NCI-H526 treated with DMSO at 0.1 percent for 48 hours (cell line): Measurements from ENCODE around the gene SSRP1.
"Not testable (repeated sequence)": the region's sequence is repeated elsewhere in the genome, so short reads cannot be mapped to it uniquely, and the experiment has no call there.

Experiments used
- DNase-seq: peaks from one replicate; lab custom pipeline; 2025; lab: John Stamatoyannopoulos, UW

SSRP1 gene

DNA sequence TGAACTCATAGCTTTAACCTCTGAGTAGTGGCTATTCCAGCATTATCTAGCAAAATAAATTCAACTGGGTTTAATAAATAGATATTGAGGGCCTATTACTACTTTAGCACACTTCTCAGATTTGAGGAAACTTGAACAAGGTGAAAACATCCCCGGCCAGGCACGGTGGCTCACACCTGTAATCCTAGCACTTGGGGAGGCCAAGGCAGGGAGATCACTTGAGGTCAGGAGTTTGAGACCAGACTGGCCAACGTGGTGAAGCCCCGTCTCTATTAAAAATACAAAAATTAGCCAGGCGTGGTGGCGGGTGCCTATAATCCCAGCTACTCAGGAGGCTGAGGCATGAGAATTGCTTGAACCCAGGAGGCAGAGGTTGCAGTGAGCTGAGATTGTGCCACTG, 1.2 kb upstream of the SSRP1 start:
- DNase-seq: not testable (repeated sequence)

DNA sequence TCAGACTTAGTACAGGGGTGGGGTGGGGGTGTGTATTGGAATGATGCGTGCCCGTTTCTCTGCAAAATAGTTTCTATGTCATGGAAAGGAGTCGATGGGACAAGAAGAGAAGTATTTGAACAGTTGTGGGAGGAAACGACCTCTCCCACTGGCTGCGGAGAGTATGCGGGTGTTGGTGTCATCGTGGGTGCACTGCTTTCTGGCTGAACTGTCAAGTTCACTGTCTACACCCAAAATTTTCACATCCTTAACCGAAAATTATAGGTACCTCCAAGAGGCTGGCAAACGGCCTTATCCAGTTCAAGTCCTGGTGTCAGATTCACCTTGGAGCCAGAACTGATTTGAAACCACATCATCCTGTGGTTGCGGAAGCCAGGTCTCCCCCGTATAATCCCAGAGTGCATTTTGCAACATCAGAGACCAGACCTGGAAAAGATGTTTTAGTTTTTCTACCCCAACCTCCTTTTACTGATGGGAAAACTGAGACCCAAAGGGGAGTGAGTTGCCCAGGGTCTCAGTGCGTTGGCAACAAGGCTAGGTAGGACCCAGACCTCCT, 497 bp upstream of the SSRP1 start:
- DNase-seq: no peak

DNA sequence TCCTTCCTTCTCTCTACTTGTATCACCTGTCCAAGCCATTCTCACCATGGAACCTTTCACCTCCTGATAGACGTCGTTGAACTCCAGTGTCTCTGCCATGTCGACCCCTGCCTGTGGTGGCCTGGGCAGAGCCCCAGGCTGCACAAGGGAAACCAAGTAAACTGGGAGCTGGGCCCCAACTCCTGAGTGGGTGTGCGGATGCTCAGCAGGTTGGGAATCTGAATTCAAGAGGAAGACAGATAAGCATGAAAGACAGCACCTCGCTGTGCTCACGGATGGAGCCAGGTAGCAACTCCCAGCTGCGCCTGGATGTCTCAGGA, 709 bp downstream of the SSRP1 start:
- DNase-seq: no peak

DNA sequence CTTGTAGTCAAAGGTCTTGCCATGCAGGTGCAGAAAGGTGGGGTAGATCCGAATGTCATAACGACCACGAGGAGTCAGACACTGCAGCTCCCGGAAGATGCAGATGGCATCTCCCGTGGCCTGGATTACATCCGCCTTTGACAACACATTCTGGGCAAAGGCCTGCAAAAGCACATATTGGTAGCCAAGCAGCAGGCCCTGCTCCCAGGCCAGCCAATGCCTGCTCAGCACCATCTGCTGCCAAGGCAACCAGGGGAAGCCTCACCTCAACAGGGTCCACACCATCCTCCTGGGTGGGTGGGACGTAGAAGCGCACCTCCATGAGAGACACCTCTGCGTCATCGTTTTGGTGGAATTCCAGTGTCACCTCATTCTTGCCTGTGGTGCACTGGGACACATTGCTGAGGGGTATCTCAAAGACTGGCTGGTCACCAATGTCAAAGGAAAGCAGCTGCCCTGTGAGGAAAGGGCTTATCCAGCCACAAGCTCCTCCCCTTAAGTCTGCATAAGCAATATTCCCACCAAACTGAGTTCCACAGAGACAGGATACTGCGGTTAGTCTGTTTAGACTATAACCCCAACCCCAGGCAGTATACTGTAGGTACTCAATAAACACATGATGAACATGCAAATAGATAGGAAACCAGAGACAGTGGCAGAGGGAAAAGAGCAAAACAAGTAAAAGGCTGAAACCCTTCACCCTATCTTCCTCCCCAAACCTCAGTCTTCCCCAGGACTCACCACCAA, 2.8 kb downstream of the SSRP1 start:
- no peak for DNase-seq

DNA sequence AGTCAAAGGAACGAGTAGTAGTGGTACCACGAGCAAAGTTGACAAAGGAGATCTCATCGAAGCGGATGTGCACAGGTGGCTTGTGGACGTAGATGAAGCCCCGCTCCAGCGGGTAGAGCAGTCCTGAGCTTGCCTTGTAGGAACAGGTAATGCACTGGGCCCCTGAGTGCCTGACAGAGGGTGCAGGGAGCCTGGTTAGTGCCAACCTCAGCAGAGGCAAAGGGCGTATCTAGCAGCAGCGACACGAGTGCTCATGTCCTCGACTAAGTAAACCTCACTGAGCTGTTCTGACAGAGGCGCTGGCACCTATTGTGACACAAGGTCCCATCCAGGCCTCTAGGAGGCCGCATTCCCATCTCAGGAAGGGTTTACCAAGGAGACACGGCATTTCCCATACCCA, 4.0 kb downstream of the SSRP1 start:
- no peak for DNase-seq

DNA sequence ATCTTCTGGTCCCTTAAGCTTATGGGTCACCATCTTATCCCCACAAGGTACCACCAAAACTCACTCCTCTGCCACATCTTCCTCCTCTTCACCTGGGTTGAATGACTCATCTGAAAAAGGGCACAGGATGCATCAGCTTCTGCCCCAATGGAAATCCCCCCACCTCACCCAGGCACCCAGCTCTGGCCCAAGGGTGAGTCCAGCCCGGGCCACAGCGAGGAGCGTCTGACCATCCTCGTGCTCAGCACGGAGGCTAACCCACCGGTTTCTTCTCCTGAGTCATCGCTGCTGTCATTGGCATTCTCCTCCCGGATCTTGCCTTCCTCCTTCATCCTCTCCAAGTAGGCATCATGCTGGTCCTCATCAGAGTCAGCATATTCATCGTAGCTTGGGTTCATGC, 5.7 kb downstream of the SSRP1 start:
- DNase-seq: no peak

DNA sequence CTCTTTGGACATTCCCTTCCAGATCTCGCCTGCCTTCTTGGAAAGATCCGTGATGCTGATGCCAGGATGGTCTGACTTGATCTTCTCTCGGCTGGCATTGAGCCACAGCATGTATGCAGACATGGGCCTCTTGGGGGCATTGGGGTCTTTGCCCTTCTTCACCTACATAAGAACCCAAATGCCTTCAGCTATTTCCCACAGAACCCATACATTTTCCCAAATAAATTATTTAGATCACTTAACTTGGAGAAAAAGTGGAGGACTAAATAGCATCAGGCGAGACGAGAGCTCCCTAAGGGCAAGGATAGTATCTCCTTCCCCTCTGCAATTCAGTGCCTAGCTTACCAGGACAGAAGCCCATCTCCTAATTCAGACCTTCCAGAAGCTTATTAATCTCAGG, 8.0 kb downstream of the SSRP1 start:
- DNase-seq: no peak

DNA sequence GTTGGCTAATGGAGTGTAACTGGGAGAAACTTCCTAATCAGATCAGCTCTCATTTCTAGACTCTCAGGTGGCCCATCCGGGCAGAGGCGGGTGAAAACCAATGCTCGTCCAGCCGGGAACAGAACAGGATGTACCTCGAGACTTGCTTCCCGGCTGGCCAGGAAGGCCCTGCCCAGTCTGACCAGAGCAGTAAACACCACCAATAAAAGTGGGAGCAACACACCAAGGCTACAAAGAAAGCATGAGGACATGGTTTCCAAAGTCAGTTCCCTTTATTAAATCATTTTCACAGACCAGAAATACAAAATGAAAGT, 10.0 kb downstream of the SSRP1 start:
- no peak for DNase-seq

DNA sequence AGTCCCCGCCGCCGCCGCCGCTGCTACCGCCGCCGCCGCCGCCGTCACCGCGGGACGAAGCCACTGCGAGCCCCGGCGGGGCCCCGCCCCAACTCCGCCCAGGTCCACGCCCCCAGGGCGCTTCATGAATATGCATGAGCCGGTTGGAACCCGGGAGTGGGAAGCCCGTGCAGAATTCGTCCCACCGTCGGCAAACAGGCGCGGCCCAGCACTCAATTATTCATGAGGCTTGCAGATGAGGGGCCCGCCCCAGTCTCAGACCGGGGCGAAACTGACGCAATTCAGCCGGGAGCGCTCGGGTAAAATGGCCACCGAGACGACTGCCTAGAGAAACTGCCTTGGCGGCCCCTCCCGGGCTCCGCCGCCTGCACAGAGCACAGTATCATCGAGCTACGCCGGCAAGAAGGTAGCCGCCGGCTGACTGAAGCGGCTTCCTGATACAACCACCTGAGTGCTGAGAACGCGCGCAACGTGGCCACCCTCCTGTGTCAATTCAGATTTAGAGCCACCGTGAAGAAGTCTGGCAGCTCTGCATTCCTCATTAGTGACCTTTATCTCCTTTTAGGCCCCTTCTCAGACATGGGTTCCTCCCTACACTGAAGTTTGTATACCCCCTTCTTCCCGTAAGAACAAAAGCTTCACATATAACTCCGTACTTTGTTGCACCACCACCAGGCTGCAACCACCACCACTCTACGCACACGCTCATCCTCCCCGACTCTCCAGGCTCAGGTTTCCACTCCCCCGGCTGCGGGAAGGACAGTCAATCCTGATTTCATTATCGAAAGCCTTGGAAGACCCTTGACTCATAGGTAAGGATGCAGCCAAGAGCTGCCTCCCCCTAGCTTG, 10.6 kb downstream of the SSRP1 start, which contains the start of gene TNKS1BP1:
TNKS1BP1 (minus strand) TSS at position 67 of the 849 bp plus-strand sequence. CDS start 3,067 bp downstream, outside the sequence.
- peak; percentile 94 for DNase-seq

DNA sequence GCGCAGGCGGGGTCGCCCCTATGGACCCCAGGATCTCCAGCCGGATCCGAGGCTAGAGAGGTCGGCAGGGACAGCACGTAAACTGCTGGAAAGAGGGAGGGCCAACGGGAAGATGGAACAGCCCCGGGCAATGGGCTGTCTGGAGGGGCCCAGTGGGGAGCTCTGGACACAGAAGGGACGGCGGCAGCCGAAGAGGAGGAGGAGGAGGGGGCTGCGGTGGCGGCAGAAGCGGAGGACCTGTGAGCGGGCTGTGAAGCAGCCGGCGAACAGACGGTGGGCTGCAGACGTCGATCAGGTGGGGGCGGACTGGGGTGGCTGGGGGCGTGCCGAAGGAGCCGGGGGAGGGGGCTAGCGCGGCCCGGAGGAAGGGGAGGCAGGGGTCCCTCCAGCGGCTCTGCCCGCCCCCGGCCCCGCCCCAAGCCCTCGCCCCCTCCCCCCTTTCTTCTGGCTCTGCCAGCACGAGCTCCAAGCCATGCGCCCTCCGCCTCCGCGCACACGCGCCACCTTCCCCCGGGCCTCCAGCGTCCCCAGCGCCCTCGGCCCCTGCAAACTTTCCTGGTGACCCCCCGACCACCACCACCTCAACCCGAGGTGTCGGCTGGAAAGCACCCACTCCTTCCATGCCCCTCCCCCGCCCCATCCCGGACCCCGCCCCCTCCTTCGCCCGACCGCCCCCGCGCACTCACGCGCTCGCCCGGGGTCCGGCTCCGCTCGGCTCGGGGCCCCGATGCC, 11.4 kb downstream of the SSRP1 start:
- DNase-seq: peak; percentile 41

DNA sequence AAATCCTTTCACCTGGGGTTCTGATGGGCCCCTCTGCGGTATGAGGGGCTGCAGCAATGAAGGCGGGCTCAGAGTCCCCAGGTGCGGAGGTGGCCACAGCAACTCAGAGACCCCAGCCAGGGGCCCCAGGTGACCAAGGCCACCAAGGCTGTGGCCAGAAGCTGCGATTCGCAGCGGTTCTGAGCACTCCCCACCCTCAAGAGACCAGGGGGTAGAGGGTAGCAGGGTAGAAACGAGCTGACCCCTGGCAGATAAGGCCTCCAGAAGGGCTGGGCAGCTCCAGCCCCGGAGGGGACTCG, 11.9 kb downstream of the SSRP1 start:
- no peak for DNase-seq

DNA sequence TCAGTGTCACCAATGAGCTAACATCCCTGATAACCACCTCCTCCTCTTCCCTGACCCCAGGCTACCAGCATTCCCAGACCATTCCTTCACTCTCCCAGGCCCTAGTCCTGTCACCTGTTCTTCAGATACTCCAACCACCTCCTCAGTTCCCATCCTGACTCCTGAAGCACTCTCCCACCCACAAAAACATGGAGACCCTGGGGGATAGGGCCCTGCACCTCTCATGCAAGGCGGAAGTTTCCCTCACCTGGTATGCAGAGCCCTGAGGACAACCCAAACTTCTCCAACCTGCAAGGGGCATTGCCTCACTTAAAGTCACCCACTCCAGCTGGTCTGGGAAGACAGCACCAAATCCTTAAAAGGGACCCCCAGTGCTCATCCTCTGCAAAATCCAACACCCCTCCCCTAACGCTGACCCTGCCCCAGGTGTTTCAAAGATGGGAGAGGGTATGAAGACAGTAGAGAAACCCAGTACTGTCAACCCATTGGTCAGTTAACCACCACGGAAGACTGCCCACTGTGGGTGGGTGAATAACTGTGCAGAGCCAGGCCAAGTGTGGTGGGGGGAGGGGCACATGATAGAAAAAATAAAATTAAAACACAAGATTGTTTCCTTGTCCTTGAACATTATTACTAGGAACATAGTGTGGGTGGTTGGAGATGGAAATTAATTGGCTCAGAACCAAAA, 12.4 kb downstream of the SSRP1 start:
- no peak for DNase-seq

DNA sequence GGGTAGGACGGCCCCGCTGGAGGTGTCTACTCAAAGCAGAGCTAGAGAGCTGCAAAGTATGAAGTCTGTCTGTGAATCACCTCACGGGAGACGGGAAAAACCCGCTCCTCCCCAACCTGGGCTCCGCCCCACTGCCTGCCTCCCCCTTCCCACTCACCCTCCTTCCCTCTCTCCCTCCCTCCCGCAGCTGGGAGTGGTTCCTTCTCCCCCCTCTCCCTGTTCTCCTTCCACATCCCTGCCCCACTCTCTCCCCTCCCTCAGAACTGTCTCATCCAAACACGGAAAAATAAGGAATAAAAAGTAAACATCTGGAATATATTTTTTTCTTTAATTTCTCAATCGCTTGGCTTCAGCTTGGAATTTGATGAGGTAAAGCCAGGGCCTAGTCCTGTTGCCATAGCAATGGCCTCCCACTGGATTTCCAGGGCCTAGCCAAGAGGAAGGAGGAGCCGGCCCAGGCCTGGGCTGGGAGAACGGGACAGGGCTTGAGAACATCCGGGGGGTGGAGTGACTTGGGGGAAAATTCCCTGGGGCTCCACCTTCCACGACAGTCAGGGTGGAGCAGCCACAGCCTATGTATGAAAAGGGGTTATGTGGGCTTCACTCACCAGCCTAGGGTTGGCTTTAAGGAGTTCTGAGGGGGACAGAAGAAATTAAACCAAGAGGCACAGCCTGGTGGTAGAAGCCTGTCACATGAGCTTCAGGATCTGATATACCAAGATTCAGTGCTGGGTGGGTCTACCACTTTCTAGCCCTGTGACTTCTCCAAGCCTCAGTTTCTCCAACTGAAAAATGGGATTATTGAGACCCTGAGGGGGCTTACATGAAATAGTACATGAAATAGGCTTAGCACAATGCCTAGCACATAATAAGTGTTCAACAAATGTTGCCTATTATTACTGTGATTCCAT, 13.2 kb downstream of the SSRP1 start:
- peak; percentile 37 for DNase-seq

DNA sequence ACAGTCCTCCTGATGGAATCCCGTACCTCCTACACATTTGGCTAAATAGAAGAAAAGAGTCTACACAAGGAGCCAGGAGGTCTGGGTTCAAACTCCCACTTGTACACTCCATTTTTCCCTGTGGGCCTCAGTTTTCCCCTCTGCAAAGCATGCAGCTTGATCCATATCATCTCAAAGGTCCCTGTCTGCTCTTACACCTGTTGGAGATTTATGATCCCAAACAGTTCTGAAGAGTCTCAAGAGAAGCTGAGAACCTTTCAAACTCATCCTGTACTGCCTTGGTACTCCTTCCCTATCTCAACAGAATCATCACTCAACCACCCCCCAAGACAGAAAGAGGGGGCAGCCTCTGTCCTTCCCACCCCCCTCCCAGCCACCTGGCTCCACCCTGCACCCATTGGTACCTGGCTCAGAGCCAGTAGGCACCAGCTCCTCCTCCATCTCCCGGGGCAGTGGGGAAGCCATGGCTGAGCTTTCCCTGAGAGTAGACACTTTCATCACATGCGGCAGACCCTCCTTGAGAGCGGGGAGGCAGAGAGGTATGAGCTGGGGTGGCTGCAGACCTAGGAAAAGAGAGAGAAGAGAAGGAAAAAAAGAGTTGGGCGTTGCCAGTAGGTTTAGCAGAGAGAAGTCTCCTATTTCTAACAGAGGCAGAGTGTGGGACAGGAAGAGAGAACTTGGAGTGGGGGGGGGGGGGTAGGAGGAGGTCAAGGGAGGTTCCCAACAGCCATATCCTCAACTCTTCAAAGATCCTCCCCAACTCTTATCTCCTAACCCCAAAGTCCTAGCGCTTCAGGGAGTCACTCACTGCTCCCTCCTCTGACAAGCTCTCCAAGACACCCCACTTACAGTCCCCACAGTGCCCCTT, 14.1 kb downstream of the SSRP1 start:
- DNase-seq: no peak

DNA sequence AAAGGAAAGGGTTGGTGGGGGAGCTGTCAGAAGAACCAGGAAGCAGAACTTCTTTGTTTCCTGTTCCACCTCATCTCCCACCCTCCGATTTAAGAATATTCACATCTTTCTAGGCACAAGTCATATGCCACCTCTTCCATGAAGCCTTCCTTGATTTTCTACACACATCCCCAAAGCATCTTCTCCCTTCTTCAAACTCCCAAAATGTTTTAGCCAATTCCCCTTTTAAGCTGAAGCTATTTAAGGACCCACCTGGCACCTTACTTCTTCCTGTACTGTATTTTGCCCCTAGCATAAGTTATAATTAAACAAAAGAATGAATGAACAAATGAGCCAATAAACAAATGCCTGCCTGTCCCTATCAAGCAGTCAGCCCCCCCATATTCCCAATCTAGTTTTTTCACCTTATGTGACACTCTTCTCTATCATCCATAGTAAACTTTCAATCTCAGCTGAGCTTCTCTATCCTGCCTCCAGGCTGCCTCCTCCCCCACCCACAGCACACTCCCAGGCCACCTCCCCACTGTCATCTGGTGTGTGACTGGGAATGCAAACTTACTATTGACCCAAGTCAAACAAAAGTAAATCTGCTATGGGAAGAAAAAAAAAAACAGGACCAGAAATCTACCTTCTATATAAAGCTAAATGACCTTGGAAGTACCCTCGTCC, 14.8 kb downstream of the SSRP1 start:
- DNase-seq: no peak

DNA sequence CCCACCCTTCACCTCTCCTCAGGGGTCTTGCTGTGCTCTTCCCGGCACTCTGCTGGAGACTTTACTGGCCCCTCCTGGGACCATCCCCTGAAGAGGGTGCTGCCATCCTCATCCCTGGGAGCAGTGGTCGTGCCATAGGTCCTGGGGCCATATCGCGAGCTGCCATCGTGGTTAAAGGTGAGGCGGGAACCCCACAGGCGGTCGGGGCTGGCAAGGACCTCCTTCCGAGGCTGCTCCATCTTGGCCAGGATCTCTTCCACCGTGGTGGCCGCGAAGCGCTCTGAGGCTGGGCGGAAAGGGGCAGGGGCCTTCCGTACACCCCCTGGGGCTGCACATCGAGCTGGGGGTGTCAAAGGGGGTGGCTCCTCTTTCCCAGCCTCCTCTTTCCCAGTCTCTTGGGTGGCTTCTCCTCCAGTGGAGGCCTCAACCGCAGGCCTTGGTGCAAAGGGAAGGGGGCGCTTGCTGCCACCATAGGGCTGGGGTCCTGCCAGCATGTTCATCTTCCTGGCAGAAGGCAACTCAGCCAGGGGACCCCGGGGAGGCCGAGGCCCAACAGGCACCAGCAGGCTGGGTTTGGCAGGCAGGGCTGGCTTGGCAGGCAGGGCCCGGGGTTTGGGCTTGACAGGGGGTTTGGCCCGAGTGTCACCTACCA, 15.5 kb downstream of the SSRP1 start:
- no peak for DNase-seq

DNA sequence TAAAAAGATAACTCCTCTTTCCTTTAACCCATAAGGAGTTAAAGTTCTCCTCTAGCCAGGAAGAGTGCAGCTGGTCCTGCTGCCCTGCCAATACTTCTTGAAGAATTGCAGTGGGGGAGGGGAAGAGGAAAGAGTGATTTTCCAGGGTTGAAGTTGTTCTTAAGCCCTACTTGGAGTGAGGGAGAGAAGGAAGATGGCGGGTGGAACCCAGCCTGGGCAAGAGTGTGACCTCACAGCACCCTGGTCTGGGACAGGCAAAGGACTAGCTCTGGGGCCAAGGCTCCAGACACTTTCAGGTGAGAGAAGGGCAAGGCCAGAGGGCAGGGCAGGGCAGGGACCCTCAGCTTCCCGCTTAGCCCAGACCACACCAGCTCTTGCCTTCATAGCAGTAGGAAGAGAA, 17.5 kb downstream of the SSRP1 start:
- DNase-seq: no peak

DNA sequence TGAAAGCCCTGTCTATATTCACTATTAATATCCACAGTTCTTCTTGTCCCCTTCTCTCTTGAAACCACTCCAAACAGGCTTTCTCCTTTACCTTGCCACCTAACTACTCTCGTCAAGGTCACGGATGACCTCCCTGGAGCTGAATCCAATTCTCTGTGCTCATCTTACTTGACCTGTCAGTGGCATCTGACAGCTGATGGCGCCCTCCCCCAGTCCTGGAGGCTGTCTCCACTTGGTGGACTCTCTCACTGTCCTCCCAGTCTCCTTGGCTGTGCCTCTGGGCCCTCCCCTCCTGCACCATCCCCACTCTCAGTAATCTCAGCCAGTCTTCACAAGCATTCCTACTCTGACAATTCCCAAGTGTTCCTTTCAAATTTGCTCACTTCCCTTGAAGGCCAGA, 19.7 kb downstream of the SSRP1 start:
- no peak for DNase-seq

DNA sequence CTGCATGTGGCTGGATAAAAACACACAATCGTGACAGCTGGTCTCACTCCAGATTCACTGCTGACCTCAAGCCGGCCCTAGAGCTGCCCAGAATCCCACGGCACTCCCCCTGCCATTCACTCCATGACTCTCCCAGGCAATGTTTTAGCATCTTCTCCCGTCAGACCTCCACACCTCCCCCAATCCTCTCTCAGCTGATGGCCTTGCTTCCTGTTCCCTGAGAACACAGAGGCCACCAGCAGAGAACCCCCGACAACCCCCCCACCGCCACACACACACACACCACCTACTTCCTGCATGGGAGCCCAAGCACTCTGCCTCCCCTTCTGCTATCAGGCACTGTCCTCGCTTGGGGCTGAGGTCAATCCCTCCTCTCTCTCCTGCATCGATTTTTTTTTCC, 20.2 kb downstream of the SSRP1 start:
- DNase-seq: no peak
